ENCODE data around the gene FGG.
"Not testable (repeated sequence)": the region's sequence is repeated elsewhere in the genome, so short reads cannot be mapped to it uniquely, and the experiment has no call there.

FGG gene

GRCh38 chr4:154609532-154609931 is 2.9 kb downstream of the FGG start:
- no peak for DNase-seq

- DNase-seq = no peak
These were observed 3.8 kb downstream of the FGG start for GRCh38 chr4:154608361-154609252.

GRCh38 chr4:154606728-154607723 is 5.4 kb downstream of the FGG start:
- DNase-seq = no peak

DNA sequence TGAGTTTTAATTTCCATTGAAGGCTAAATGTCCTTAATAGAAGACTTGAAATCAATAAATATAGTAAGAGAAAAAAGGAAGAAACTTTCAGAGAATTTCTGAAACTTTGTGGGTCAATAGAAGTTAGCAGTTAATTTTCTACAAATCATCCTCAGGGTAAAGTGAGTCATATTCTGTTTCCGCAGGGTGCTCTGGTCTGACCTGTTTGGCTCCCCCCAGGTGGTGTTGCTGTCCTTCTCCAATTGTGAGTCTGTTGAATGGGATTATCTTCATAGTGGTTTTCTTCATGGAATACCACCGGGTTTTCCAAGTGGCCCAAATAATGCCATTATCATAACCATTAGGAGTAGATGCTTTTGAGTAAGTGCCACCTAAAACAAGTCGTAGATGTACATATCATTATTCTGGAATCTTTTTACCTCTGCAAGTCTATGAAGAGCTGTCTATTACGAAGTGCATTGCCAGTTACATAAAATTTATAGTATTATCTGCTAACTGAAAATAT is 7.7 kb downstream of the FGG start:
- no peak for DNase-seq

GRCh38 chr4:154603033-154603943 is 9.2 kb downstream of the FGG start:
- DNase-seq = no peak

DNA sequence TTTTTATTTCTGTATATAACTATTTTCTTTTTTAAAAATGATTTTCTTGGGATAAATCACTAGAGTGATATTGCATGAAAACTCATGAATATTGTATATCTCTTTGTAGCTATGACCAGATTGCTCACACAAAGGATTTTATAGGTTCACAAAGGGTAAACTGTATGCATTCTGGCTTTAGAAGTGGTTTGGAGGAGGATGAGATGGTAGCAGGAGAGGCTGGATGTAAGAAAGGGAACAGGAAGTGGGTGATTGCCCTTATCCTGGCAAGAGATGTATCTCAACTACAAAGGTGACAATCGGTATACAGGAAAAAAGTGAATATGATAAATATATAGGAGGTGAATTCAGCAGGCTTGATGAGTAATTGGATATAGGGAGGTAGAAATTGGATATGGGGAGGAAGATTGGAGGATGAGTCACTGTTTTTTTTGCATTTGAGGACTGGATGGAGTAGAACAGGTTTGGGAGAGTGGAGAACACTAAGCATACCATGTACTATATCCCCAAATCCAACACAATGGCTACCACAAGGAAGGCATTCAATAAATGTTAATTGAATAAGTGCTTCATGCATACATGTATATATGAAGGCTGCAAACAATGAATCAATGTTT is 9.9 kb downstream of the FGG start:
- DNase-seq = no peak

DNA sequence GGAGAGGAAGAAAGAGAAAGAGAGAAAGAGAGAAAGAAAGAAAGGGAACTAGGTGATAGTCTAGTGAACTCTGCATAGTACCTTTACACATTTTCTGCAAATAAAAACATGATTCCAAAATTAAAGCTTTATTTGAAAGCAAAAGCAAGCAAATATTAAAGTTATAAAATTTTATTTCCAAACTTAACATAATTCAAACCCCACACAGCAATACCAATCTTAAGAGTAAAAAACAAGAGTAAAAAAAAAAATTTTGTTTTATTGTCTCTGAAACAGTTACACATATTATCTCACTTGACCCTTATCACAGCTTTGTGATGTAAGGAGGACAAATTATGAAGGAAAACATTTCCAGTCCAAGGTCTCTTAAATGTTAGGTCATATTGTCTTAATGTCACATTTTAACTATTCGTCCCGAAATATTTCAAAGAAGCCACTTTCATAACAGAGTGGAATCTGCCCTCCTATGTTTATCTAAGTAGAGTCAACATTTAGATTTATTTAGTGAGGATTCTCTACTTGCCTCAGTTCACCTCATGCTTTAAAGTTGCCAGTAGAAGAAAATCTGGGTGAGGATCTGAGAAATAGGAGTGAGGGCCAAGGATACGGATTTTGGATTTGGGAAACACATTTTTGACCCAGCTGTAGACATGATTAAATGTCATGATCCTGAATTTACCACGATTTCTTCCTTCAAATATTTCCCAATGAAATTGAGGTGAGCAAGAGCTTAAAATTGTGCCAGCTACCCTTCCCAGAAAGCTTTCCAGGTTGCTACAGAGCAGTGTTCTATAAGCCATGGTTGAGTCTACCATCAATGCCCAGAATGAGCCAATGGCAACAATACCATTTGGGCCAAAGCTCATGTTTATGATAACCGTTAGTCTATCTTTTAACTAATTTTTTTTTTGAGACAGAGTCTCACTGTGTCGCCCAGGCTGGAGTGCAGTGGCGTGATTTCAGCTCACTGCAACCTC is 14.4 kb downstream of the FGG start:
- no peak for DNase-seq

DNA sequence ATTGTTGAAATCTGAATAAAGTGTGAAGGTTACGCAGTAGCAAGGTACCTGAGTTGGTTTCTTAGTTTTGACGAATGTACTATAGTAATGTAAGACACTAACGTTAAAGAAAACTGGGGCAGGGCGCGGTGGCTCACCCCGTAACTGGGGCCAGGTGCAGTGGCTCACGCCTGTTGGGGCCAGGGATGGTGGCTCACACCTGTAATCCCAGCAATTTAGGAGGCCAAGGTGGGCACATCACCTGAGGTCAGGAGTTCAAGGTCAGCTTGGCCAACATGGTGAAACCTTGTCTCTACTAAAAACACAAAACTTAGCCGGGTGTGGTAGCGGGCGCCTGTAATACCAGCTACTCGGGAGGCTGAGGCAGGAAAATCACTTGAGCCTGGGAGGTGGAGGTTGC is 15.2 kb downstream of the FGG start:
- not testable (repeated sequence) for DNase-seq

DNA sequence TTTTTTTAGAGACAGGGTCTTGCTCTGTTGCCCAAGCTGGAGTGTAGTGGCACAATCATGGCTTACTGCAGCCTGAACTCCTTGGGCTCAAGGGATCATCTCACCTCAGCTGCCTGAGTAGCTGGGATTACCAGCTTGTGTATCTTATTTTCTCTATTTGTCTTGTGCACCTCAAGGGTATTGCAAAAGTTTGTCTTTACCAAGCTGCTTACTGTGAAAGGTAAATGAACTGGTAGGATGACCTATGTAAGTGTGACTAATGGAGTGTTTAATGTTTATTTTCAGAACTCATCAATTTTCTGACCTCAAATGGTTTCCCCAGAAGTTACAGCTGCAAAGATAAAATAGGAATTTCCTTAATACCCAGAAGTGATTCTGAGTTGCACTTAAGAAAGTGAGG is 16.6 kb downstream of the FGG start:
- no peak for DNase-seq

DNA sequence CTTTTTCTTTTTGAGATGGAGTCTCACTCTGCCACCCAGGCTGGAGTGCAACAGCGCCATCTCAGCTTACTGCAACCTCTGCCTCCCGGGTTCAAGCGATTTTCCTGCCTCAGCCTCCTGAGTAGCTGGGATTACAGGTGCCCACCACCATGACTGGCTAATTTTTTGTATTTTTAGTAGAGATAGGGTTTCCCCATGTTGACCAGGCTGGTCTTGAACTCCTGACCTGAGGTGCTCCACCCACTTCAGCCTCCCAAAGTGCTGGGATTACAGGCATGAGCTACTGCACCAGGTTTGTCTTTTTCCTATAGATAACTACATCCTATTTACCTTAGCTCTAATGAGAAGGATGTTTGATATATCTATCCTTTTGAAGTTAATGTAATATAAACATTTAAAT is 18.1 kb downstream of the FGG start:
- DNase-seq = not testable (repeated sequence)

DNA sequence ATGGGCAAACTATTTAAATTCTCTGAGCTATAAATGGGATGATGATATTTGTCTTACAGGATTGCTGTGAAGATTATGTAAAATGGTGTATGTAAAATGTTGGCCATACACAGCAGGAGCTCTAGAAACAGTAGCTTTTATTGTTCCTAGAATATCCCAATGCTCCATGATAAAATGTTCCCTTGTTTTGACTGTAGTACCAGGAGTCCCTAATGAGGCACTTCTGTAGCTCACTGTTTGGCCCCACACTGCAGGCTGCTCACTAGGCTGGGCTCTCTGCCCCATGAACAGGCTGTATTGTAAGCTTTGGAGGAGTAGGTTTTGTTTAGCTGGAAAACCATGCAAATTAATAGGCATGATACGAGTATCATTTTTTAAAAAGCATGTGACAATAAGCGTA is 18.6 kb downstream of the FGG start:
- no peak for DNase-seq

GRCh38 chr4:154591890-154592289 is 20.6 kb downstream of the FGG start:
- DNase-seq = no peak

DNA sequence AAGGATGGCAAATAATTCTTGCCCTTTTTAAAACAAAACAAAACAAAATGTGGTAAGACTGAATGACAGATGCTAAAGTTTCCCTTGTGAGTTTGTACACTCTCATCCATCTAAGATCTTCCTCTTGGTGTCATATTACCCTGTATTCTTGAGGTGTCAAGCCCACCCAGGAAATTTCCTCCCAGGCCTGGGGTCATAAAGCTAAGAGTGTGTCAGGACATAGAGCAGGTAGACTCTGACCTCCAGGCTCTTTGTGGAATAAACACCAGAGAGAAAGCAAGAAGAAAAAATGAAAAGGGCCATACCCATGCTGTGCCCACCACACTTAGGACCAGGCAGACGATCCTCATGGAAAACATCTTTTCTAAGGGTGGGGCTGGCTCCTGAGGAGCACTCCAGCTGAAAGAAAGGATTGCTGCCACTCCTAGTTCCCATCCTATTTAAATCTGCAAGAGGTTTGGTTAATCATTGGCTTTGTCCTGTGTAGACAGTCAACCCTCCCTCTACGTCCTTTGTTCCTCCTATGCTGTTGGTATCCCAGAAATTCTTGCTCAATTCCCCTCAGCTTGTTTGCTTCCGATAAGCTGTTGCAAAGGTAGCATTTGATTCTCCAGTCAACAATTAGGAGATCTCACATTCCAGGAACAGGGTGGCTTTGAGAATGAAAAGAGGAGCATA is 22.0 kb downstream of the FGG start, which contains the start of gene FGA:
TSS of gene FGA (minus strand) at position 414 of the 678 bp plus-strand sequence. CDS start at position 359, 55 bp downstream.
- DNase-seq = no peak

- DNase-seq = no peak
These were observed 22.9 kb downstream of the FGG start for GRCh38 chr4:154589296-154590197.

- no peak for DNase-seq
These were observed 24.3 kb downstream of the FGG start for GRCh38 chr4:154588198-154588597.

DNA sequence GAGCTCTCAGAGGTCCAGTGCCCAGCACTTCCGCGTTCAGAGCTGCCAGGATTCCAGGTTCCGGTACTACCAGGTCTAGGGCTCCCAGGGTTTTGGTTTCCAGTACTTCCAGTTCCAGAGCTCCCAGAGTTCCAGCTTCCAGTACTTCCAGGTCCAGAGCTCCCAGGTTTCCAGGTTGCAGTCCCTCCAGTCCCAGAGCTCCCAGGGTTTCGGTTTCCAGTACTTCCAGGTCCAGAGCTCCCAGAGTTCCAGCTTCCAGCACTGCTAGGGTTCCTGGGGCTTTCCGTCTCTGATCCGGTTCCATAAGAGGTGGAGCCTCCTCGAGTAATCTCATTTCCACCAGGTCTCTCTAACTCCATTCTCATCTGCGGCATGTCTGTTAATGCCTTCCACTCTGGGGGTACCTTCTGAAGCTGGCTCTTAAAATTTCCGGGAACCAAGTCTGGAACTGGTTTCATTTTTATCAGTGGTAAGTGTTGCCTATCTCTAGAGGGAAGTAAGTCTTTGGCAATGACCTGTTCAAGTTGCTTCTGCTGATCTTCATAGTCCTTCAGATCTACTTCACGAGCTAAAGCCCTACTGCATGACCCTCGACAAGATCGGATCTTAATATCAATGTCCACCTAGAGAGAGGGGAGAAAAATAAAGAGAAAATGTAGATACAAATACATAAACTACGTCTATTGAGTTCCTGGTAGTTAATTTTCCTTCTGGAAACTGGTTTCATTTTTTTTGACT is 26.0 kb downstream of the FGG start:
- DNase-seq = no peak

DNA sequence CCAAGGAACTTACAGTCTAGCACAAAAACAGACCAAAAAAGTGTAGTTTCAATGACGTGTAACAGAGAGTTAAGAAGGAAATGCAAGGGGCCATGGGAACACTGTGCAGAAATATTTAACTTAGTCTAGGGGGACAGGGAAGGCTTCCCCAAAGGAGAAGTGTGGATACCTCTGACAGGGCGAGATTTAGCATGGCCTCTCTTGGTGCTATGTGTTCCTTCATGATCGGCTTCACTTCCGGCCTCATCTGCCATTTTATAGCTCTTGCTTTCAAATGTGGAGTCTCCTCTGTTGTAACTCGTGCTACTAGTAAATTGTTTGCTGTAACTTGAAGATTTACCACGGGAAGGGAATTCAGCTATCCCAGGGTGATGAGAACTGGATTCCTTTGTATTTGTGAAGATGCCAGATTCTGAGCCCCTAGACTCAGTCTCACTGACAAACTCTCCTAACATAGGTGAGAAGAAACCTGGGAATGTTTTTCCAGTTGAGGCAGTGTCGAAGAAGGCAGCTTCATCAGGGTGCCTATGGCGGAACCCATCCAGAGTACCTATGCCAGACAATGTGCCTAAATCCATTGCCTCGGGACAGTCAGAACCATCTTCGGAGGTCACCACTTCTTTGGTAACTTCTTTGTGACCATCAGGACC is 27.0 kb downstream of the FGG start:
- no peak for DNase-seq

GRCh38 chr4:154584259-154584658 is 28.2 kb downstream of the FGG start:
- no peak for DNase-seq
